Left ventricle myocardium inferior (tissue), 1 donor: ENCODE measurements around the gene MCTP2. TPM values are rescaled to one million over a fixed set of nuclear protein-coding genes. Genes with fewer than 3 reads are reported as not detected.
A peak's percentile ranks its signal among the peaks of the same experiment; 100 is the strongest.

Source experiments
- DNase-seq: peaks from one replicate; pipeline ENCODE4 v3.0.0-alpha.2; 2020
- H3K27ac ChIP-seq: fragments of 200-600 bp; replicated peaks from 2 replicates; pipeline ENCODE4 v1.8.0; 2021
- H3K27me3 ChIP-seq: fragments of 200-600 bp; 2 replicates; pipeline ENCODE4 v1.8.0; 2021; ENCODE audit warnings: low read depth
- H3K36me3 ChIP-seq: fragments of 200-600 bp; 2 replicates; pipeline ENCODE4 v1.8.0; 2021
- H3K4me1 ChIP-seq: fragments of 200-600 bp; 2 replicates; pipeline ENCODE4 v1.8.0; 2021
- H3K4me3 ChIP-seq: fragments of 200-600 bp; 2 replicates; pipeline ENCODE4 v1.8.0; 2021; ENCODE audit warnings: mild to moderate bottlenecking, moderate library complexity
- H3K9me3 ChIP-seq: fragments of 200-600 bp; replicated peaks from 2 replicates; pipeline ENCODE4 v1.8.0; 2021
- CTCF ChIP-seq: fragments of 200-600 bp; IDR thresholded peaks from 2 replicates; pipeline ENCODE4 v1.8.0; 2021; ENCODE audit warnings: antibody characterized with exemption, mild to moderate bottlenecking, borderline replicate concordance
- intact Hi-C: fragments of 100-400 bp; cut with micrococcal nuclease; formaldehyde crosslinking; loops from one replicate; pipeline ENCODE4 v1.11.0; 2022
- long read RNA-seq: library from polyadenylated mRNA; unstranded; transcript quantifications from one replicate; pipeline ENCODE4 v2.0.0, GENCODE V29; 2021
- total RNA-seq: library from RNA; stranded (reverse); fragmentation: NEBNext Ultra II Directional; extraction: Animal tissue kit (Norgen Biotek cat#: 25700); gene quantifications from one replicate; pipeline ENCODE4 v1.2.1, GENCODE V29; 2021
- donor health status: DM: no; HTN: yes; CAD: no; lungs with severe emphysema.

The MCTP2 gene
- total RNA-seq = 1.0 TPM
- long read RNA-seq, partial matches to known transcripts = 0 of 1 reads
- long read RNA-seq, other reads (novel, unspliced or antisense) = 1 of 1 reads

GRCh38 chr15:94230883-94231722 is at the start of gene MCTP2:
MCTP2 (plus strand) TSS chr15:94231561; CDS start chr15:94298266, 66,705 bp downstream.
- Histone ChIP-seq H3K9me3 (no peaks in the 10 kb centered on the region), H3K36me3 (no peaks in the 10 kb centered on the region), H3K4me1 (peaks cover 19% of the 10 kb centered on the region), H3K27ac (no peak within 1 kb of the TSS), H3K27me3 (peaks cover 82% of the 10 kb centered on the region), H3K4me3 (peak within 1 kb of the TSS; percentile 66)
- intact Hi-C loops = no loop called here
- DNase-seq = peak; percentile 69
- no peak for TF ChIP-seq CTCF

- no peak for TF ChIP-seq CTCF
- no peak overlapping the region for H3K4me3 ChIP-seq
- H3K27ac ChIP-seq = no peak overlapping the region
- no peaks in the 10 kb centered on the region for H3K4me1 ChIP-seq
- H3K36me3 ChIP-seq = no peaks in the 10 kb centered on the region
- DNase-seq = no peak
- H3K9me3 ChIP-seq = no peaks in the 10 kb centered on the region
- intact Hi-C loops = no loop called here
- peaks cover 16% of the 10 kb centered on the region for H3K27me3 ChIP-seq
Measured at GRCh38 chr15:94182883-94183282, 48.5 kb upstream of the MCTP2 start.

GRCh38 chr15:94185547-94186236 is 45.7 kb upstream of the MCTP2 start:
- DNase-seq = no peak
- H3K4me3 ChIP-seq = no peak overlapping the region
- intact Hi-C loops = no loop called here
- H3K4me1 ChIP-seq = no peaks in the 10 kb centered on the region
- no peak overlapping the region for H3K27ac ChIP-seq
- no peak for TF ChIP-seq CTCF
- no peaks in the 10 kb centered on the region for H3K36me3 ChIP-seq
- H3K27me3 ChIP-seq = peaks cover 10% of the 10 kb centered on the region
- H3K9me3 ChIP-seq = no peaks in the 10 kb centered on the region

GRCh38 chr15:94186770-94187331 is 44.5 kb upstream of the MCTP2 start:
- TF ChIP-seq CTCF = no peak
- Histone ChIP-seq H3K36me3 (no peaks in the 10 kb centered on the region), H3K9me3 (no peaks in the 10 kb centered on the region), H3K4me3 (no peak overlapping the region), H3K27ac (no peak overlapping the region), H3K4me1 (no peaks in the 10 kb centered on the region), H3K27me3 (peaks cover 10% of the 10 kb centered on the region)
- intact Hi-C loops = no loop called here
- no peak for DNase-seq

GRCh38 chr15:94193906-94194305 is 37.5 kb upstream of the MCTP2 start:
- DNase-seq = no peak
- Histone ChIP-seq H3K9me3 (no peaks in the 10 kb centered on the region), H3K27ac (no peak overlapping the region), H3K36me3 (no peaks in the 10 kb centered on the region), H3K27me3 (no peaks in the 10 kb centered on the region), H3K4me1 (no peaks in the 10 kb centered on the region), H3K4me3 (no peak overlapping the region)
- intact Hi-C loops = no loop called here
- no peak for TF ChIP-seq CTCF
